DOHH2 (cell line): ENCODE data around the gene SLC12A7.
"Not testable (repeated sequence)": the region's sequence is repeated elsewhere in the genome, so short reads cannot be mapped to it uniquely, and the experiment has no call there.

ENCODE experiments used
- H3F3A ChIP-seq: fragments of 200-600 bp; sonication (generic), shearing (Covaris generic); 2 replicates; pipeline ENCODE4 v1.6.0; 2016; ENCODE audit warnings: antibody characterized with exemption, mild to moderate bottlenecking; ENCODE audit not compliant: control insufficient read depth, insufficient read depth
- H3K27ac ChIP-seq: fragments of 200-600 bp; sonication (generic); 2 replicates; pipeline ENCODE4 v1.5.1; 2014; ENCODE audit warnings: low read depth, mild to moderate bottlenecking, low read length, moderate library complexity
- H3K27me3 ChIP-seq: fragments of 200-600 bp; sonication (generic); 2 replicates; pipeline ENCODE4 v1.6.1; 2014; ENCODE audit warnings: mild to moderate bottlenecking, low read length, mixed read lengths; ENCODE audit not compliant: control insufficient read depth
- H3K36me3 ChIP-seq: fragments of 200-600 bp; sonication (generic); 2 replicates; pipeline ENCODE4 v1.6.1; 2014; ENCODE audit warnings: mild to moderate bottlenecking, low read length, moderate library complexity, mixed read lengths; ENCODE audit not compliant: control insufficient read depth
- H3K4me1 ChIP-seq: fragments of 200-600 bp; sonication (generic); 2 replicates; pipeline ENCODE4 v1.6.1; 2014; ENCODE audit warnings: mild to moderate bottlenecking, low read length, mixed read lengths; ENCODE audit not compliant: control insufficient read depth
- H3K4me2 ChIP-seq: fragments of 200-600 bp; sonication (generic); 2 replicates; pipeline ENCODE4 v1.6.0; 2014; ENCODE audit warnings: mild to moderate bottlenecking, low read length, moderate library complexity
- H3K4me3 ChIP-seq: fragments of 200-600 bp; sonication (generic); 2 replicates; pipeline ENCODE4 v1.5.1; 2014; ENCODE audit warnings: mild to moderate bottlenecking, low read length, mixed read lengths
- H3K79me2 ChIP-seq: fragments of 200-600 bp; sonication (generic); 2 replicates; pipeline ENCODE4 v1.6.1; 2014; ENCODE audit warnings: mild to moderate bottlenecking, low read length, mixed read lengths; ENCODE audit not compliant: control insufficient read depth
- H3K9me2 ChIP-seq: fragments of 200-600 bp; sonication (generic); replicated peaks from 2 replicates; pipeline ENCODE4 v1.6.1; 2014; ENCODE audit warnings: mild to moderate bottlenecking, low read length, mixed read lengths; ENCODE audit not compliant: control insufficient read depth
- H3K9me3 ChIP-seq: fragments of 200-600 bp; sonication (generic); 2 replicates; pipeline ENCODE4 v1.6.1; 2014; ENCODE audit warnings: antibody characterized with exemption, low read length, mixed read lengths; ENCODE audit not compliant: control insufficient read depth, insufficient read depth
- H4K20me1 ChIP-seq: fragments of 200-600 bp; sonication (generic); 2 replicates; pipeline ENCODE4 v1.6.0; 2014; ENCODE audit warnings: low read depth, mild to moderate bottlenecking, antibody characterized with exemption, low read length, moderate library complexity; ENCODE audit not compliant: control insufficient read depth, insufficient read depth
- EZH2phosphoT487 ChIP-seq: fragments of 200-600 bp; sonication (generic); IDR thresholded peaks from 2 replicates; pipeline ENCODE4 v1.6.1; 2017; ENCODE audit warnings: borderline replicate concordance, mild to moderate bottlenecking, antibody characterized with exemption, low read length, moderate library complexity, mixed read lengths
- TF ChIP-seq, protein P1 (sequence below): fragments of 200-600 bp; sonication (generic); IDR thresholded peaks from one replicate; pipeline ENCODE4 v1.5.1; 2014; ENCODE audit warnings: antibody characterized with exemption, mild to moderate bottlenecking, low read depth, low read length; ENCODE audit not compliant: poor library complexity, severe bottlenecking

SLC12A7 gene

DNA sequence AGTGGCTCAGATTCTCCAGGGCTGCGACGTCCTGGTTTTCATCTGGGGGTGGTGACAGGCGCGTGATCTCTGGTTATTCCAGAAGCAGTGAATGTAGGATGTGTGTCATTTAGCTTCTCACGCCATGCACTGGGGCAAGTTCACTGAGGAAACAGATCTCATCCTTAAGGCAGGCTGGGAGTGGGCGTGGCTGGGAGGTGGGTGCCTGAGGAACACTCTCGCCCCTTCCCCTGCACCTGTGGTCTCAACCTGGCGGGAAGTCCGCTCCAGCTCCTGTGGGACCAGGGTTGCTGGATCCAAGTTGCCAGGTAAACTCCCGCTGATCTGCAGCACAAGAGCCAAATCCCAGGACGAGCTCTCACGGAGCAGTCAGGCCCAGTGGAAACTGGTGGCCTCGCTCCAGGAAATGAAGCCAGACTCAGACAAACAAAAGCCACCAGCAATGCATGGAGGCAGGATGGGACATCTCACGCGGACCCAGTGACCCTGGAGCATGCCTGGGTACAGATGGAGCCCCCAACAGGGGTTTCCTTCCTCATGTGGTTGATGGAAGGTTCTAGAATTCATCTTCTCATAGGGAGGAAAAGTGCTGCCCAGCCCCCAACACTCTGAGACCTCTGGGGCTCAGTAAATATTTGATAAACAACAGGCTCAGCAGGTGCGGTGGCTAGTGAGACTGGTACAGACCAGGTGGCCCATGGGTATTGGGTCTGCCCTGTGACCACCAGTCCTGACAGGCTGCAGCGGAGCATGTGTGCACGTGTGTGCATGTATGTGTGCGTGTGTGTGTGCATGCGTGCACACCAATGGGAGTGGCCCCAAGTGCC, 16.3 kb upstream of the SLC12A7 start:
- Histone ChIP-seq H4K20me1 (no peaks in the 10 kb centered on the region), H3K27ac (no peak overlapping the region), H3K4me3 (no peak overlapping the region), H3F3A (peaks cover 4% of the 10 kb centered on the region; the same call in 1 of the 2 replicates), H3K27me3 (0 out of 2 replicates have a peak, but pooled peaks cover 4% of the 10 kb centered on the region), H3K4me1 (peaks cover 34% of the 10 kb centered on the region), H3K4me2 (no peak overlapping the region), H3K79me2 (no peaks in the 10 kb centered on the region), H3K36me3 (no peaks in the 10 kb centered on the region), H3K9me2 (no peaks in the 10 kb centered on the region), H3K9me3 (no peaks in the 10 kb centered on the region)
- TF ChIP-seq, protein P1, sequence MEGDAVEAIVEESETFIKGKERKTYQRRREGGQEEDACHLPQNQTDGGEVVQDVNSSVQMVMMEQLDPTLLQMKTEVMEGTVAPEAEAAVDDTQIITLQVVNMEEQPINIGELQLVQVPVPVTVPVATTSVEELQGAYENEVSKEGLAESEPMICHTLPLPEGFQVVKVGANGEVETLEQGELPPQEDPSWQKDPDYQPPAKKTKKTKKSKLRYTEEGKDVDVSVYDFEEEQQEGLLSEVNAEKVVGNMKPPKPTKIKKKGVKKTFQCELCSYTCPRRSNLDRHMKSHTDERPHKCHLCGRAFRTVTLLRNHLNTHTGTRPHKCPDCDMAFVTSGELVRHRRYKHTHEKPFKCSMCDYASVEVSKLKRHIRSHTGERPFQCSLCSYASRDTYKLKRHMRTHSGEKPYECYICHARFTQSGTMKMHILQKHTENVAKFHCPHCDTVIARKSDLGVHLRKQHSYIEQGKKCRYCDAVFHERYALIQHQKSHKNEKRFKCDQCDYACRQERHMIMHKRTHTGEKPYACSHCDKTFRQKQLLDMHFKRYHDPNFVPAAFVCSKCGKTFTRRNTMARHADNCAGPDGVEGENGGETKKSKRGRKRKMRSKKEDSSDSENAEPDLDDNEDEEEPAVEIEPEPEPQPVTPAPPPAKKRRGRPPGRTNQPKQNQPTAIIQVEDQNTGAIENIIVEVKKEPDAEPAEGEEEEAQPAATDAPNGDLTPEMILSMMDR = no peak
- no peak for TF ChIP-seq EZH2phosphoT487

DNA sequence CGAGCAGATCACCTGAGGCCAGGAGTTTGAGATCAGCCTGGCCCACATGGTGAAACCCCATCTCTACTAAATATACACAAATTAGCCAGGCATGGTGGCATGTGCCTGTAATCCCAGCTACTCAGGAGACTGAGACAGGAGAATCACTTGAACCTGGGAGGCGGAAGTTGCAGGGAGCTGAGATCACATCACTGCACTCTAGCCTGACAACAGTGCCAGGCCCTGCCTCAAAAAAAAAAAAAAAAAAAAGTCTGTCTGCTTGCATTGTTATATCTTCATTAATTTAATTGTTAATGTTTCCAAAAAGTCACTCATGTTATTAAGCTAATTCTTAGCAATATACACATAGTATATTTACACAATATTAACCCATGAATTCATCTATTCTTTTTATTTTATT, 13.8 kb upstream of the SLC12A7 start:
- not testable (repeated sequence) for H3K4me2 ChIP-seq, H3F3A ChIP-seq, H3K79me2 ChIP-seq, H3K4me3 ChIP-seq, H3K9me2 ChIP-seq, H3K27ac ChIP-seq, H4K20me1 ChIP-seq, H3K9me3 ChIP-seq, H3K27me3 ChIP-seq, H3K36me3 ChIP-seq
- H3K4me1 ChIP-seq = peaks cover 11% of the 10 kb centered on the region

- no peak overlapping the region for H3K4me3 ChIP-seq
- TF ChIP-seq EZH2phosphoT487 = no peak
- TF ChIP-seq, protein P1 = no peak
- H3K9me3 ChIP-seq = no peaks in the 10 kb centered on the region
- H4K20me1 ChIP-seq = no peaks in the 10 kb centered on the region
- no peaks in the 10 kb centered on the region for H3K36me3 ChIP-seq
- H3K79me2 ChIP-seq = no peaks in the 10 kb centered on the region
- 0 out of 2 replicates have a peak, but pooled peaks cover 4% of the 10 kb centered on the region for H3K27me3 ChIP-seq
- no peaks in the 10 kb centered on the region for H3K9me2 ChIP-seq
- H3K27ac ChIP-seq = no peak overlapping the region
- H3K4me2 ChIP-seq = no peak overlapping the region
- peaks cover 4% of the 10 kb centered on the region; the same call in 1 of the 2 replicates for H3F3A ChIP-seq
- peaks cover 4% of the 10 kb centered on the region for H3K4me1 ChIP-seq
Measured at GRCh38 chr5:1125030-1125357, 13.1 kb upstream of the SLC12A7 start.

- no peaks in the 10 kb centered on the region for H3K9me2 ChIP-seq
- no peak overlapping the region for H3K4me2 ChIP-seq
- H3K9me3 ChIP-seq = no peaks in the 10 kb centered on the region
- peaks cover 4% of the 10 kb centered on the region; the same call in 1 of the 2 replicates for H3F3A ChIP-seq
- no peaks in the 10 kb centered on the region for H3K79me2 ChIP-seq
- no peaks in the 10 kb centered on the region for H3K4me1 ChIP-seq
- TF ChIP-seq EZH2phosphoT487 = no peak
- TF ChIP-seq, protein P1 = no peak
- H3K27me3 ChIP-seq = 0 out of 2 replicates have a peak, but pooled peaks cover 4% of the 10 kb centered on the region
- H3K27ac ChIP-seq = no peak overlapping the region
- no peak overlapping the region for H3K4me3 ChIP-seq
- no peaks in the 10 kb centered on the region for H3K36me3 ChIP-seq
- H4K20me1 ChIP-seq = no peaks in the 10 kb centered on the region
Measured at GRCh38 chr5:1124205-1125029, 12.6 kb upstream of the SLC12A7 start.
